HL-60 (cell line): ENCODE measurements around the gene TBC1D22A.

Experiments used
- POLR2AphosphoS5 ChIP-seq: IDR thresholded peaks from 2 replicates; pipeline ENCODE4 v1.6.1; 2012; ENCODE audit warnings: low read depth
- SPI1 ChIP-seq: IDR thresholded peaks from 2 replicates; pipeline ENCODE4 v1.6.1; 2012; ENCODE audit warnings: low read depth, mild to moderate bottlenecking, borderline replicate concordance
- TF ChIP-seq, protein P1 (sequence below): IDR thresholded peaks from one replicate; pipeline ENCODE4 v1.5.1; 2011; ENCODE audit warnings: low read length, control low read depth, inconsistent platforms; ENCODE audit not compliant: insufficient read depth
- TF ChIP-seq, protein P2 (sequence below): IDR thresholded peaks from 2 replicates; pipeline ENCODE4 v1.6.1; 2012; ENCODE audit warnings: low read depth; ENCODE audit not compliant: insufficient replicate concordance

DNA sequence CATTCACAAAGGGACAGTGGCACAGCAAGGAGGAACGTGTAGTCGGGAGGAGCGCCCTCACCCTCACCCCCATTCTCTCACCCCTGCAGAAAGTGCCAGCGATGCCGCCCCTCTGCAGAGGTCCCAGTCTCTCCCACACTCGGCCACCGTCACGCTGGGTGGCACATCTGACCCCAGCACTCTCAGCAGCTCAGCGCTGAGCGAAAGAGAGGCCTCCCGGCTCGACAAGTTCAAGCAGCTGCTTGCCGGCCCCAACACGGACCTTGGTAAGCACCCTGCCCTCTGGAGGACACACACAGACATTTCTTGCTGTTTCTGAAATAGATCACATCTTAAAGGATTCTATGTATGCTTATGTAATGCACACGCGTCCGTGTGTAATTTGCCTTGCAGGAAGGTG lies 34.9 kb downstream of the TBC1D22A start:
- TF ChIP-seq, protein P1, sequence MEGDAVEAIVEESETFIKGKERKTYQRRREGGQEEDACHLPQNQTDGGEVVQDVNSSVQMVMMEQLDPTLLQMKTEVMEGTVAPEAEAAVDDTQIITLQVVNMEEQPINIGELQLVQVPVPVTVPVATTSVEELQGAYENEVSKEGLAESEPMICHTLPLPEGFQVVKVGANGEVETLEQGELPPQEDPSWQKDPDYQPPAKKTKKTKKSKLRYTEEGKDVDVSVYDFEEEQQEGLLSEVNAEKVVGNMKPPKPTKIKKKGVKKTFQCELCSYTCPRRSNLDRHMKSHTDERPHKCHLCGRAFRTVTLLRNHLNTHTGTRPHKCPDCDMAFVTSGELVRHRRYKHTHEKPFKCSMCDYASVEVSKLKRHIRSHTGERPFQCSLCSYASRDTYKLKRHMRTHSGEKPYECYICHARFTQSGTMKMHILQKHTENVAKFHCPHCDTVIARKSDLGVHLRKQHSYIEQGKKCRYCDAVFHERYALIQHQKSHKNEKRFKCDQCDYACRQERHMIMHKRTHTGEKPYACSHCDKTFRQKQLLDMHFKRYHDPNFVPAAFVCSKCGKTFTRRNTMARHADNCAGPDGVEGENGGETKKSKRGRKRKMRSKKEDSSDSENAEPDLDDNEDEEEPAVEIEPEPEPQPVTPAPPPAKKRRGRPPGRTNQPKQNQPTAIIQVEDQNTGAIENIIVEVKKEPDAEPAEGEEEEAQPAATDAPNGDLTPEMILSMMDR = peak; percentile 3
- TF ChIP-seq POLR2AphosphoS5 = no peak
- TF ChIP-seq, protein P2, sequence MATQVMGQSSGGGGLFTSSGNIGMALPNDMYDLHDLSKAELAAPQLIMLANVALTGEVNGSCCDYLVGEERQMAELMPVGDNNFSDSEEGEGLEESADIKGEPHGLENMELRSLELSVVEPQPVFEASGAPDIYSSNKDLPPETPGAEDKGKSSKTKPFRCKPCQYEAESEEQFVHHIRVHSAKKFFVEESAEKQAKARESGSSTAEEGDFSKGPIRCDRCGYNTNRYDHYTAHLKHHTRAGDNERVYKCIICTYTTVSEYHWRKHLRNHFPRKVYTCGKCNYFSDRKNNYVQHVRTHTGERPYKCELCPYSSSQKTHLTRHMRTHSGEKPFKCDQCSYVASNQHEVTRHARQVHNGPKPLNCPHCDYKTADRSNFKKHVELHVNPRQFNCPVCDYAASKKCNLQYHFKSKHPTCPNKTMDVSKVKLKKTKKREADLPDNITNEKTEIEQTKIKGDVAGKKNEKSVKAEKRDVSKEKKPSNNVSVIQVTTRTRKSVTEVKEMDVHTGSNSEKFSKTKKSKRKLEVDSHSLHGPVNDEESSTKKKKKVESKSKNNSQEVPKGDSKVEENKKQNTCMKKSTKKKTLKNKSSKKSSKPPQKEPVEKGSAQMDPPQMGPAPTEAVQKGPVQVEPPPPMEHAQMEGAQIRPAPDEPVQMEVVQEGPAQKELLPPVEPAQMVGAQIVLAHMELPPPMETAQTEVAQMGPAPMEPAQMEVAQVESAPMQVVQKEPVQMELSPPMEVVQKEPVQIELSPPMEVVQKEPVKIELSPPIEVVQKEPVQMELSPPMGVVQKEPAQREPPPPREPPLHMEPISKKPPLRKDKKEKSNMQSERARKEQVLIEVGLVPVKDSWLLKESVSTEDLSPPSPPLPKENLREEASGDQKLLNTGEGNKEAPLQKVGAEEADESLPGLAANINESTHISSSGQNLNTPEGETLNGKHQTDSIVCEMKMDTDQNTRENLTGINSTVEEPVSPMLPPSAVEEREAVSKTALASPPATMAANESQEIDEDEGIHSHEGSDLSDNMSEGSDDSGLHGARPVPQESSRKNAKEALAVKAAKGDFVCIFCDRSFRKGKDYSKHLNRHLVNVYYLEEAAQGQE = no peak
- TF ChIP-seq SPI1 = no peak
